Measurements from ENCODE around the gene MAGEA9. TPM values are rescaled to one million over a fixed set of nuclear protein-coding genes. Genes with fewer than 3 reads are reported as not detected.
"Not testable (repeated sequence)": the region's sequence is repeated elsewhere in the genome, so short reads cannot be mapped to it uniquely, and the experiment has no call there.

MAGEA9 gene
- total and polyA plus RNA-seq, 10 donors = not detected

DNA sequence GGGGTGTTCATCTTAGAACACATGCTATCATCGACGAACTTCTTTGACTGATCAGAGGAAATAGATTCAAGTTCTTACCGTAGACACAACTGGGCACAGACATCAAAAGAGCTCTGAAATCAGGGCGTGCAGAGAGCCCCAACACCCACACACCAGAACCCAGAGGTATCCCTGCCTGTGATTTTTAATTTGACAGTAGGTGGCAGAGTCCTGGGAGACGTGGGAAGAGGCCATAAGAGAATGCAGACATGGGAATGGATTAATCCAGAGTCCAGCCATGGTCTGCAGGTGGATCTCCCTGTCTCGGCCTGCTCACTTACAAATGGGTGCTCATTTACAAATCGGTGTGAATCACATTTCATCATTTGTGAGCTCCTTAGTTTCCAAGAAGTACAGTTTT, 3.7 kb upstream of the MAGEA9 start:
- WGBS, 5 donors = no CpG with 5 or more reads among the region's 7 CpGs
- H3K4me3 ChIP-seq; H3K27me3 ChIP-seq (replicated peaks in 1 of 7); H3K27ac ChIP-seq; DNase-seq; H3K4me1 ChIP-seq; intact Hi-C loops (cut with DNase I; ENCODE audit: low total_unique reads); H3K36me3 ChIP-seq; H3K9me3 ChIP-seq: not testable (repeated sequence)

DNA sequence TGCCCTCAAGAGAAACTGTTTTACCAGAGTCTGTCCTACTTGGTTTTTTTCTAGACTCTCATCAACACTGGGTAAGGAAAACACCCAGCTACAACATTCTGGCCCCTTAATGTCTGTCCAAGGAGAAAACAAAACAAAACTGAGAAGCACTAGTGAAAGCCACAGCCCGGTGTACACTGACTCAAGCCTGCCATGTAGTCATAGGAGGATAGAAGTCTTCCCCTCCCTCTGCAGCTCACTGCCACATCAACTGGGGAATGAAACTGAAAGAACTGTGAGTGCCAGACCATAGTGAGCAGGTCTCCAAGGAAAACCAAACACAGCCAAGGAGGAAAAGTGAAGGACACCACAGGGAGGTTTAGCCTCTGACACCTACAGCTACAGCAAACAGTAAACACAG, 13.8 kb downstream of the MAGEA9 start:
- WGBS, 5 donors = no CpG with 5 or more reads among the region's 1 CpG
- H3K4me1 ChIP-seq; H3K27me3 ChIP-seq (replicated peaks in 1 of 7); H3K27ac ChIP-seq; H3K36me3 ChIP-seq; H3K4me3 ChIP-seq; H3K9me3 ChIP-seq; DNase-seq; intact Hi-C loops (cut with DNase I; ENCODE audit: low total_unique reads): not testable (repeated sequence)

DNA sequence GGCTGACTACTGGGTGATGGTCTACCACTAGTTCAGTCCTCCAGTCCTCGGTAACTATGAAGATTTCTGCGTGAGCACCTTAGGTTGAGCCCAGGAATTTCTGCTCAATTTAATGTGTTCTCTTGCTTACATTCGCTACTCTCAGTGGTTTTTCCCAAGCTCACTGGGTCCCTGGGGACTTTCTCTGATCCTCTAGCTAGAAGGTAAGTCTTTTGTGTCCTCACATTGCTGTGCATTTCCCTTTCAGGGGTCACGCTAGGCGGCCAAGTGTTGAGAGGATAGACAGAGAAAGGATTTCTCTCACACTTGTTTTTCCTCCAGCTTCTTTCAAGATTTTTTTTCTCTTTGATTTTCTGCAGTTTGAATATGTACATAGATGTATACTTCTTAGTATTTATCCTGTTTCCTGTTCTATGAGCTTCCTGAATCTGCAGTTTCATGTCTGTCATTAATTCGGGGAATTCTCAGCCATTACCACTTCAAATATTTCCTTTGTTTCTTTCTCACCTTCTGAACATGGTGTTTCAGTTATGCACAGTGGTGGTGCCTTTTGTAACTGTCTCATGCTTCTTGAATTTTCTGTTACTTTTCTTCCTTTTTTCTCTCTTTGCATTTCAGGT, 17.5 kb downstream of the MAGEA9 start:
- Histone ChIP-seq H3K4me3 (no peak overlapping the region), H3K27ac (no peak overlapping the region), H3K4me1 (no peaks in the 10 kb centered on the region), H3K27me3 (replicated peaks in 1 of 7) (no peaks in the 10 kb centered on the region), H3K9me3 (no peaks in the 10 kb centered on the region), H3K36me3 (no peaks in the 10 kb centered on the region)
- no peak for TF ChIP-seq POLR2A (IDR thresholded peaks at IDR 0.05)
- no peak for TF ChIP-seq POLR2AphosphoS5 (IDR thresholded peaks at IDR 0.05)
- TF ChIP-seq, protein P1, sequence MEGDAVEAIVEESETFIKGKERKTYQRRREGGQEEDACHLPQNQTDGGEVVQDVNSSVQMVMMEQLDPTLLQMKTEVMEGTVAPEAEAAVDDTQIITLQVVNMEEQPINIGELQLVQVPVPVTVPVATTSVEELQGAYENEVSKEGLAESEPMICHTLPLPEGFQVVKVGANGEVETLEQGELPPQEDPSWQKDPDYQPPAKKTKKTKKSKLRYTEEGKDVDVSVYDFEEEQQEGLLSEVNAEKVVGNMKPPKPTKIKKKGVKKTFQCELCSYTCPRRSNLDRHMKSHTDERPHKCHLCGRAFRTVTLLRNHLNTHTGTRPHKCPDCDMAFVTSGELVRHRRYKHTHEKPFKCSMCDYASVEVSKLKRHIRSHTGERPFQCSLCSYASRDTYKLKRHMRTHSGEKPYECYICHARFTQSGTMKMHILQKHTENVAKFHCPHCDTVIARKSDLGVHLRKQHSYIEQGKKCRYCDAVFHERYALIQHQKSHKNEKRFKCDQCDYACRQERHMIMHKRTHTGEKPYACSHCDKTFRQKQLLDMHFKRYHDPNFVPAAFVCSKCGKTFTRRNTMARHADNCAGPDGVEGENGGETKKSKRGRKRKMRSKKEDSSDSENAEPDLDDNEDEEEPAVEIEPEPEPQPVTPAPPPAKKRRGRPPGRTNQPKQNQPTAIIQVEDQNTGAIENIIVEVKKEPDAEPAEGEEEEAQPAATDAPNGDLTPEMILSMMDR (IDR thresholded peaks at IDR 0.05 in 8 of 11, conservative IDR thresholded peaks at IDR 0.05 in 3 of 11) = no peak
- intact Hi-C loops (cut with DNase I; ENCODE audit: low total_unique reads) = no loop called here
- WGBS, 5 donors = 59 to 74% (median 65%) methylated on average over 6 of the region's 6 CpGs
- DNase-seq = no peak

DNA sequence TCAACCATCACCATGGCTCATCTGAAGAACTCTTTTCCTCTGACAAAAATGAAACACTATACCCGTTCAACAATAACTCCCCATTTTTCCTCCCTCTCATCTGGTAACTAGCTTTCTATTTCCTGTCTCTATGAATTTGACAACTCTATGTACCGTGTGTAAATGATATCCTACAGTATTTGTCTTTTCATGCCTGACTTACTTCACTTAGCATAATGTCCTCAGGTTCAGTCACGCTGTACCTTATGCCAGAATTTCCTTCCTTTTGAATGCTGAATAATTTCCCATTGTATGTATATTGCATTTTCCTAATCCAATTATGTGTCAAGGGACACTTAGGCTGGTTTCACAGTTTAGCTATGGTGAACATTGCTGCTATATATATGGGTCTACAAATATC, 18.2 kb downstream of the MAGEA9 start:
- Histone ChIP-seq H3K36me3 (no peaks in the 10 kb centered on the region), H3K4me1 (no peaks in the 10 kb centered on the region), H3K27ac (no peak overlapping the region), H3K4me3 (no peak overlapping the region), H3K27me3 (replicated peaks in 1 of 7) (peaks cover 0 to 4% (median 0%) of the 10 kb centered on the region in 7 donors), H3K9me3 (no peaks in the 10 kb centered on the region)
- TF ChIP-seq POLR2AphosphoS5 (IDR thresholded peaks at IDR 0.05) (no peak), POLR2A (IDR thresholded peaks at IDR 0.05) (no peak)
- TF ChIP-seq, protein P1 (IDR thresholded peaks at IDR 0.05 in 8 of 11, conservative IDR thresholded peaks at IDR 0.05 in 3 of 11) = no peak
- WGBS, 5 donors = 46 to 64% (median 58%) methylated on average over 3 of the region's 3 CpGs
- intact Hi-C loops (cut with DNase I; ENCODE audit: low total_unique reads) = no loop called here
- no peak for DNase-seq

DNA sequence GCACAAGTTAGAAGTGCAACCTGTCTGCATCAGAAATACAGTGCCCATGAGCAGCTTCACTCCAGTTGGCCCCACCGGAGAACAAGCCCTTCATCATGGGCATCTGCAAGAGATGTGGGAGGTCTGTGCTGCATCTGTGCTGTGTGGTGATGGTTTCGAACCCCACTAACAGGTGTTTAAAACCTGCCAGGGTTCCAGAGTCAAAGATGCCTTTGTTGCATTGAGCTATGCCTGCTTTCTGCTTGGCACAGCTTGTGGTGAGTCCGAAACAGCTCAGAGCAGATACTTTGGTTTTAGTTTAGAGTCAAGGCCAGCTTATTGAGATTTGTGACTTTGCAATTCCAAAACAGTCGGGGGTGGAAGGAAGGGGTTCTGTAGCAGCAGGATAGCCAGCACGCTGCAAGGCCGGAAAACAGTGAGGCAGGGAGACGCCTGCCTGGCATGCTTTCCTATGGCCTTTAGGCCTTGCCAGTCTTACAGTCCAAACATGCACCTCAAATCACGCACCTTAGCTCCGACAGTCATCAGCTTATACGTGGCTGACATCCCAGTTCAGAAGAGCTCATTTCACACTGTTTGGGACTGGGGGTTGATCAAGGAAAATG, 21.8 kb downstream of the MAGEA9 start:
- 76 to 97% (median 84%) methylated on average over 7 to 10 of the region's 10 CpGs for WGBS, 5 donors
- DNase-seq = no peak
- H3K36me3 ChIP-seq = no peaks in the 10 kb centered on the region
- H3K4me1 ChIP-seq = no peaks in the 10 kb centered on the region
- TF ChIP-seq POLR2A (IDR thresholded peaks at IDR 0.05) = no peak
- no peak for TF ChIP-seq POLR2AphosphoS5 (IDR thresholded peaks at IDR 0.05)
- TF ChIP-seq, protein P1 (IDR thresholded peaks at IDR 0.05 in 8 of 11, conservative IDR thresholded peaks at IDR 0.05 in 3 of 11) = no peak
- no peaks in the 10 kb centered on the region for H3K9me3 ChIP-seq
- no peak overlapping the region for H3K27ac ChIP-seq
- intact Hi-C loops (cut with DNase I; ENCODE audit: low total_unique reads) = no loop called here
- no peak overlapping the region for H3K4me3 ChIP-seq
- peaks cover 0 to 4% (median 0%) of the 10 kb centered on the region in 7 donors for H3K27me3 ChIP-seq (replicated peaks in 1 of 7)
